Subcutaneous abdominal adipose tissue (tissue), 5 donors: ENCODE measurements around the gene ARNT2.

ENCODE experiments used
- H3K27ac ChIP-seq: one replicate; pipeline ENCODE4 v1.7.0; 2013; ENCODE audit warnings: low read depth, mild to moderate bottlenecking, inconsistent platforms, low read length, moderate library complexity
- H3K27me3 ChIP-seq, 5 donors: one replicate each; pipeline ENCODE4 v1.7.0; 2013; ENCODE audit warnings: low read length in 5 of 5, inconsistent platforms in 1 of 5; ENCODE audit not compliant: control insufficient read depth in 5 of 5, insufficient read depth in 4 of 5
- H3K36me3 ChIP-seq, 5 donors: one replicate each; pipeline ENCODE4 v1.7.0; 2013; ENCODE audit warnings: low read length in 5 of 5; ENCODE audit not compliant: control insufficient read depth in 5 of 5, insufficient read depth in 5 of 5
- H3K4me1 ChIP-seq, 5 donors: one replicate each; pipeline ENCODE4 v1.7.0; 2013; ENCODE audit warnings: low read length in 5 of 5, mild to moderate bottlenecking in 3 of 5, moderate library complexity in 1 of 5; ENCODE audit not compliant: control insufficient read depth in 5 of 5, insufficient read depth in 5 of 5
- H3K4me3 ChIP-seq, 5 donors: one replicate each; pipeline ENCODE4 v1.7.0; 2013; ENCODE audit warnings: low read length in 5 of 5, low read depth in 1 of 5
- H3K9ac ChIP-seq, 5 donors: one replicate each; pipeline ENCODE4 v1.7.0; 2013; ENCODE audit warnings: low read length in 5 of 5, mild to moderate bottlenecking in 4 of 5, moderate library complexity in 3 of 5
- H3K9me3 ChIP-seq, 5 donors: one replicate each; pipeline ENCODE4 v1.7.0; 2013; ENCODE audit warnings: low read length in 5 of 5; ENCODE audit not compliant: control insufficient read depth in 5 of 5
- donor health status: healthy.
- donor health status: healthy.
- donor health status: healthy.
- donor health status: healthy.
- donor health status: healthy.

Gene ARNT2

DNA sequence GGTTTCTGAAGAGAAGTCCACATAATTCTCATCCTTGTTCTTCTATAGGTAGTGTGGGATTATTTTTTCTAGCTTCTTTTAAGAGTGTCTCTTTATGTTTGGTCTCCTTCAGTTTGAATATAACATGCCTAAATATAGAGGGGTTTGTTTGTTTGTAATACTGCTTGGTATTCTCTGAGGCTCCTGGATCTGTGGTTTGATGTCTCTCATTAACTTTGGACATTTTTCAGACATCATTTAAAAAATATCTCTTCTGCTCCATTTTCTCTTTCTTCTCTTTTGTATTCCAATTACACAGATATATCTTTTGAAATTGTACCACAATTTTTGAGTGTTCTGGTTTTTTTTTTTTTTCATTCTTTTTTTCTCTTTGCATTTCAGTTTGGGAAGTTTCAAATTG is 113.1 kb downstream of the ARNT2 start:
- H3K27ac ChIP-seq: no peak overlapping the region
- H3K4me3 ChIP-seq: no peak overlapping the region
- no peak overlapping the region for H3K9ac ChIP-seq
- H3K4me1 ChIP-seq: peaks cover 0 to 6% (median 0%) of the 10 kb centered on the region in 5 donors
- H3K27me3 ChIP-seq: no peaks in the 10 kb centered on the region
- peaks cover 0 to 4% (median 3%) of the 10 kb centered on the region in 5 donors for H3K9me3 ChIP-seq
- H3K36me3 ChIP-seq: no peaks in the 10 kb centered on the region

GRCh38 chr15:80518522-80518921 is 114.3 kb downstream of the ARNT2 start:
- Histone ChIP-seq H3K4me1 (no peaks in the 10 kb centered on the region), H3K27ac (no peak overlapping the region), H3K9ac (no peak overlapping the region), H3K4me3 (no peak overlapping the region), H3K9me3 (peaks cover 0 to 4% (median 3%) of the 10 kb centered on the region in 5 donors), H3K36me3 (no peaks in the 10 kb centered on the region), H3K27me3 (no peaks in the 10 kb centered on the region)

DNA sequence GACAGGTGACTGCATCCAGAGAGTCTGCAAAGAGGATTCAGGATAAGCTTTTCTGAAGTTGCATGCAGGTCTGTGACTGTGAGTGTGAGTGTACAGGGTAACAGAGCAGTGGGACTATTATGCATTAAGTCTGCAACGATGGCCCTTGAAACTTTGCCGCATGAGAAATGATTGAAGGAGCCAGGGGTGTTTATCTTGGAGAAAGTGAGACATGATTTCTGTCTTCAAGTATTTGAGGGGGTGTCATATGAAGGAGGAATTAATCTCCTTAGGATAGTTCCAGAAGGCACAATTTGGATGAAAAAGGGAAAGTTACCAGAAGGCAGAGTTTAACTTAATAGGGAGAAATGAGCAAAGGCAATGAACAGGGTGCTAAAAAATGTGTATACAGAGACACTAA is 119.6 kb downstream of the ARNT2 start:
- H3K4me1 ChIP-seq: no peaks in the 10 kb centered on the region
- no peaks in the 10 kb centered on the region for H3K36me3 ChIP-seq
- no peak overlapping the region for H3K27ac ChIP-seq
- no peak overlapping the region for H3K4me3 ChIP-seq
- no peaks in the 10 kb centered on the region for H3K9me3 ChIP-seq
- no peak overlapping the region for H3K9ac ChIP-seq
- H3K27me3 ChIP-seq: no peaks in the 10 kb centered on the region

- Histone ChIP-seq H3K4me1 (peaks cover 0 to 8% (median 7%) of the 10 kb centered on the region in 5 donors), H3K27me3 (peaks cover 0 to 2% (median 0%) of the 10 kb centered on the region in 5 donors), H3K36me3 (no peaks in the 10 kb centered on the region), H3K27ac (no peak overlapping the region), H3K9ac (no peak overlapping the region), H3K4me3 (no peak overlapping the region), H3K9me3 (no peaks in the 10 kb centered on the region)
Measured at GRCh38 chr15:80525853-80526252, 121.7 kb downstream of the ARNT2 start.

DNA sequence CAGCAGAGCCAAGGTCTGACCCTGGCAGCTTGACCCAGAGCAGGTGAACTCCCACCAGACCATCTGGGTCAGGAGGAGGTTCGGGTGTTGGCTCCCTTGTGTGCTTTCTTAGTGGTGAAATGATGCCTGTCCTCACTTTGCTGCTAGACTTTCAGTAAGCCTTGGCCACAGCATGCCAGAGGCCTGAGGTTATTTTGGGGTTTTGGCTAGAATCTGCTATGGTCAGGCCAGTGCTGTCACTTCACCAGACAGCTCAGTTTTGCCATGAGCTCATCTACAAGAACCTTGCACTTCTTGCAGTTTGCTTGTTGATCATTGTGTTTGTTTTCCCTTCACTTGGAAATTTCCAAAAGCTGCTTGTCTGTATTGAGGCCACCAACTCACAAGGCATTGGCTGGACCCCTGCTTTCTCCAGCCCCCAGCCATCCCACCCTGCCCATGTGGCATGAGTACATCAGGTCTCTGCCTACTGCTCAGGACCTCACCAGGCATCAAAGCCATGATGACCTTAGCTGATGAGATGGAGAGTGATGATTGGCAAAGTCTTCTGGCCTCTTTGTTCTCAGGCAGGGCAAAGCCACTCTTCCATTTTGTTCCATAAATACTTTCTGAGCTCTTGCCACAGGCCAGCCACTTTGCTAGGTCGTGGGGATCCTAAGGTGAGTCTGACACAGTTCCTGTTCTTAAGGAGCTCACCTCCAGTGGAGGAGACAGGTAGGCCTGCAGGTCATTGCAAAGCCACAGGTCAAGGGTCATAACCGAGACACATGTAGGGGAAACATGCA is 122.6 kb downstream of the ARNT2 start:
- Histone ChIP-seq H3K9me3 (no peaks in the 10 kb centered on the region), H3K27ac (no peak overlapping the region), H3K4me3 (no peak overlapping the region), H3K4me1 (peaks cover 0 to 15% (median 14%) of the 10 kb centered on the region in 5 donors), H3K9ac (no peak overlapping the region), H3K36me3 (no peaks in the 10 kb centered on the region), H3K27me3 (peaks cover 0 to 2% (median 0%) of the 10 kb centered on the region in 5 donors)

- H3K4me1 ChIP-seq: peaks cover 0 to 17% (median 14%) of the 10 kb centered on the region in 5 donors
- H3K9me3 ChIP-seq: no peaks in the 10 kb centered on the region
- no peak overlapping the region for H3K27ac ChIP-seq
- no peaks in the 10 kb centered on the region for H3K36me3 ChIP-seq
- H3K9ac ChIP-seq: no peak overlapping the region
- no peak overlapping the region for H3K4me3 ChIP-seq
- H3K27me3 ChIP-seq: peaks cover 0 to 2% (median 0%) of the 10 kb centered on the region in 5 donors
Measured at GRCh38 chr15:80527406-80527805, 123.2 kb downstream of the ARNT2 start.

GRCh38 chr15:80527961-80528360 is 123.8 kb downstream of the ARNT2 start:
- Histone ChIP-seq H3K36me3 (no peaks in the 10 kb centered on the region), H3K27me3 (peaks cover 0 to 2% (median 0%) of the 10 kb centered on the region in 5 donors), H3K27ac (no peak overlapping the region), H3K9ac (no peak overlapping the region), H3K4me1 (peaks cover 0 to 17% (median 14%) of the 10 kb centered on the region in 5 donors), H3K9me3 (no peaks in the 10 kb centered on the region), H3K4me3 (no peak overlapping the region)

GRCh38 chr15:80530737-80531365 is 126.7 kb downstream of the ARNT2 start:
- H3K27ac ChIP-seq: no peak overlapping the region

DNA sequence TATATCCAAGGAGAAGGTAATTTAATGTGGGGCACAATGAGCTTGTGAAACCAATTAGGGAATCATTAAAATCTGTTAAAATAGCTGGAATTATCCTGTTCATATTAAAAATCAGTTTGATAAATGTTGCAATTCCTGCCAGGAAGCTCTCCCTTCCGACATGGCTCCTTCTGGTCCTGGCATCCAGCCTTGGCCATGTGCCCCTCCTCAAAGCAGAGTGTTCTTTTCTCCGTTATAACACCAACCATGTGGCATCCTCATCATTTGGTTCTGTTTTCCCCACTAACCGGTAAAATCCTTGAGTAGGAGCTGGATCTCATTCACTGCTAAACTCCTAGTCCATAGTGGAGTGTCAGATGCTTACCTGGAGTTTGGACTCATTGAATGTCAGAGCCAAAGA is 127.2 kb downstream of the ARNT2 start:
- peaks cover 0 to 6% (median 3%) of the 10 kb centered on the region in 5 donors for H3K9me3 ChIP-seq
- peaks cover 0 to 17% (median 14%) of the 10 kb centered on the region in 5 donors for H3K4me1 ChIP-seq
- H3K4me3 ChIP-seq: no peak overlapping the region
- H3K27ac ChIP-seq: no peak overlapping the region
- H3K9ac ChIP-seq: no peak overlapping the region
- no peaks in the 10 kb centered on the region for H3K36me3 ChIP-seq
- H3K27me3 ChIP-seq: peaks cover 0 to 2% (median 0%) of the 10 kb centered on the region in 5 donors

More at GRCh38 chr15:80530737-80531365, 126.7 kb downstream of the ARNT2 start:
- Histone ChIP-seq H3K9me3 (peaks cover 0 to 6% (median 3%) of the 10 kb centered on the region in 5 donors), H3K4me1 (peaks cover 0 to 17% (median 14%) of the 10 kb centered on the region in 5 donors), H3K27me3 (peaks cover 0 to 2% (median 0%) of the 10 kb centered on the region in 5 donors), H3K36me3 (no peaks in the 10 kb centered on the region), H3K4me3 (no peak overlapping the region), H3K9ac (no peak overlapping the region)

GRCh38 chr15:80531796-80532195 is 127.6 kb downstream of the ARNT2 start:
- H3K9ac ChIP-seq: no peak overlapping the region

More at GRCh38 chr15:80531796-80532195, 127.6 kb downstream of the ARNT2 start:
- peaks cover 0 to 4% (median under 1%) of the 10 kb centered on the region in 5 donors for H3K27me3 ChIP-seq
- no peaks in the 10 kb centered on the region for H3K36me3 ChIP-seq
- H3K9me3 ChIP-seq: peaks cover 0 to 6% (median 3%) of the 10 kb centered on the region in 5 donors
- no peak overlapping the region for H3K27ac ChIP-seq
- H3K4me3 ChIP-seq: no peak overlapping the region
- H3K4me1 ChIP-seq: peaks cover 0 to 17% (median 14%) of the 10 kb centered on the region in 5 donors
